SK-N-SH (cell line): ENCODE measurements around the gene MAN1A1. TPM values are rescaled to one million over a fixed set of nuclear protein-coding genes. Genes with fewer than 3 reads are reported as not detected.
A peak's percentile ranks its signal among the peaks of the same experiment; 100 is the strongest.

Source experiments
- CTCF ChIA-PET: fragments of 300-600, 350-600 bp; formaldehyde crosslinking; extraction: SDS; loops from one replicate; lab custom pipeline; 2021; lab: Yijun Ruan, JAX
- POLR2A ChIA-PET: fragments of 350-600 bp; sonication (Branson Sonifier 250); formaldehyde crosslinking; extraction: SDS; loops from one replicate; lab custom pipeline; 2020; ENCODE audit warnings: antibody characterized with exemption, inconsistent platforms; lab: Yijun Ruan, JAX
- DNase-seq: peaks from one replicate; pipeline ENCODE4 v3.0.0; 2012
- H2AFZ ChIP-seq: fragments of 200-600 bp; sonication (generic); 2 replicates; pipeline ENCODE4 v1.8.1; 2016; ENCODE audit warnings: antibody characterized with exemption, mild to moderate bottlenecking, low read depth
- H3F3A ChIP-seq: fragments of 200-600 bp; sonication (generic); replicated peaks from 2 replicates; pipeline ENCODE3; 2016; ENCODE audit warnings: antibody characterized with exemption, mild to moderate bottlenecking; ENCODE audit not compliant: insufficient read depth
- H3K27ac ChIP-seq, 2 experiments: fragments of 200-500 bp in 1 of 2; fragments of 200-600 bp in 1 of 2; sonication (Bioruptor generic) in 1 of 2; sonication (generic), shearing (Covaris generic) in 1 of 2; 2 replicates each; pipeline versions ENCODE4 v1.5.1 to v1.6.1; 2014 to 2016; ENCODE audit warnings: low read depth in 2 of 2, inconsistent platforms in 1 of 2, low read length in 1 of 2, mild to moderate bottlenecking in 1 of 2, mixed read lengths in 1 of 2
- H3K27me3 ChIP-seq: fragments of 200-600 bp; sonication (generic), shearing (Covaris generic); 2 replicates; pipeline ENCODE4 v1.6.1; 2016; ENCODE audit warnings: mixed run types; ENCODE audit not compliant: insufficient read depth
- H3K36me3 ChIP-seq, 2 experiments: fragments of 200-500 bp in 1 of 2; fragments of 200-600 bp in 1 of 2; sonication (Bioruptor generic) in 1 of 2; sonication (generic) in 1 of 2; replicated peaks in 1 of 2; 2 replicates each; pipeline versions ENCODE3 to v1.5.1; 2014 to 2016; ENCODE audit warnings: low read length in 1 of 2, mild to moderate bottlenecking in 1 of 2; ENCODE audit not compliant: insufficient read depth in 2 of 2, control insufficient read depth in 1 of 2
- H3K4me1 ChIP-seq, 2 experiments: fragments of 200-500 bp in 1 of 2; fragments of 200-600 bp in 1 of 2; sonication (Bioruptor generic) in 1 of 2; sonication (generic), shearing (Covaris generic) in 1 of 2; 2 replicates each; pipeline versions ENCODE4 v1.5.1 to v1.6.1; 2014 to 2016; ENCODE audit warnings: low read depth in 1 of 2, low read length in 1 of 2, mixed run types in 1 of 2; ENCODE audit not compliant: insufficient read depth in 2 of 2, control insufficient read depth in 1 of 2
- H3K4me2 ChIP-seq: fragments of 200-600 bp; sonication (generic), shearing (Covaris generic); 2 replicates; pipeline ENCODE4 v1.6.1; 2017; ENCODE audit warnings: mixed run types
- H3K4me3 ChIP-seq, 2 experiments: fragments of 200-500 bp in 1 of 2; fragments of 200-600 bp in 1 of 2; sonication (Bioruptor generic) in 1 of 2; sonication (generic), shearing (Covaris generic) in 1 of 2; 2 replicates each; pipeline versions ENCODE4 v1.5.1 to v1.8.1; 2014 to 2016; ENCODE audit warnings: low read depth in 2 of 2, inconsistent platforms in 1 of 2, low read length in 1 of 2, mild to moderate bottlenecking in 1 of 2, mixed read lengths in 1 of 2, moderate library complexity in 1 of 2
- H3K79me2 ChIP-seq: fragments of 200-600 bp; sonication (generic); 2 replicates; pipeline ENCODE4 v1.8.1; 2017; ENCODE audit warnings: mild to moderate bottlenecking; ENCODE audit not compliant: insufficient read depth
- H3K9ac ChIP-seq: fragments of 200-600 bp; sonication (generic); 2 replicates; pipeline ENCODE4 v1.6.1; 2017; ENCODE audit warnings: mixed run types
- H3K9me2 ChIP-seq: fragments of 200-600 bp; sonication (generic); 2 replicates; pipeline ENCODE4 v1.6.1; 2017; ENCODE audit warnings: mixed run types
- H3K9me3 ChIP-seq: fragments of 200-600 bp; sonication (generic); 2 replicates; pipeline ENCODE4 v1.6.1; 2017; ENCODE audit warnings: mixed run types, mild to moderate bottlenecking, moderate library complexity
- H4K20me1 ChIP-seq: fragments of 200-600 bp; sonication (generic); 2 replicates; pipeline ENCODE4 v1.6.1; 2017; ENCODE audit warnings: mild to moderate bottlenecking, mixed run types; ENCODE audit not compliant: insufficient read depth
- ELF1 ChIP-seq: IDR thresholded peaks from 2 replicates; pipeline ENCODE4 v1.4.0; 2012
- EP300 ChIP-seq, 2 experiments: IDR thresholded peaks; 2 replicates each; pipeline versions ENCODE4 v1.4.0 to v1.6.1; 2012; ENCODE audit warnings: borderline replicate concordance in 1 of 2, low read depth in 1 of 2, low read length in 1 of 2
- FOSL2 ChIP-seq: IDR thresholded peaks from 2 replicates; pipeline ENCODE4 v1.4.0; 2012; ENCODE audit warnings: low read depth, mild to moderate bottlenecking, moderate library complexity, borderline replicate concordance
- FOXJ3 ChIP-seq: sonication (generic); formaldehyde crosslinking; IDR thresholded peaks from 2 replicates; pipeline ENCODE4 v1.5.1; 2020; ENCODE audit warnings: mild to moderate bottlenecking, missing genetic modification reagents
- GATA2 ChIP-seq: sonication (generic); formaldehyde crosslinking; IDR thresholded peaks from 2 replicates; pipeline ENCODE4 v1.5.0; 2020; ENCODE audit warnings: mild to moderate bottlenecking, missing genetic modification reagents
- IRF3 ChIP-seq: fragments of 150-350 bp; IDR thresholded peaks from 2 replicates; pipeline ENCODE4 v1.6.1; 2016; ENCODE audit warnings: mild to moderate bottlenecking, low read depth, low read length
- MEF2A ChIP-seq: IDR thresholded peaks from 2 replicates; pipeline ENCODE4 v1.4.0; 2012; ENCODE audit warnings: low read depth, borderline replicate concordance
- NFIC ChIP-seq: IDR thresholded peaks from 2 replicates; pipeline ENCODE4 v1.4.0; 2012; ENCODE audit warnings: borderline replicate concordance
- NRF1 ChIP-seq: IDR thresholded peaks from 2 replicates; pipeline ENCODE4 v1.6.1; 2012; ENCODE audit warnings: low read depth, mild to moderate bottlenecking, low read length
- PBX3 ChIP-seq: IDR thresholded peaks from 2 replicates; pipeline ENCODE4; 2012
- POLR2AphosphoS5 ChIP-seq: IDR thresholded peaks from 2 replicates; pipeline ENCODE4 v1.6.1; 2012; ENCODE audit warnings: low read depth, low read length
- RCOR1 ChIP-seq: fragments of 150-350 bp; IDR thresholded peaks from 2 replicates; pipeline ENCODE4 v1.6.1; 2017; ENCODE audit warnings: antibody characterized with exemption, low read length
- RFX5 ChIP-seq: IDR thresholded peaks from 2 replicates; pipeline ENCODE4 v1.6.1; 2012; ENCODE audit warnings: mild to moderate bottlenecking, improper control_type of control experiment, low read length
- RXRA ChIP-seq: IDR thresholded peaks from 2 replicates; pipeline ENCODE4 v1.4.0; 2012; ENCODE audit warnings: low read depth, mild to moderate bottlenecking, borderline replicate concordance
- SIN3A ChIP-seq: IDR thresholded peaks from 2 replicates; pipeline ENCODE4 v1.6.1; 2012; ENCODE audit warnings: low read depth, mild to moderate bottlenecking, low read length, moderate library complexity, borderline replicate concordance
- TCF12 ChIP-seq: IDR thresholded peaks from 2 replicates; pipeline ENCODE4 v1.4.0; 2012
- USF1 ChIP-seq: IDR thresholded peaks from 2 replicates; pipeline ENCODE4 v1.4.0; 2012; ENCODE audit warnings: low read depth, borderline replicate concordance
- YY1 ChIP-seq: IDR thresholded peaks from 2 replicates; pipeline ENCODE4 v1.4.0; 2012; ENCODE audit warnings: low read depth, mild to moderate bottlenecking
- WGBS: methylation state at CpG from one replicate; pipeline ENCODE4 v1.1.6; 2017; ENCODE audit warnings: low lambda C conversion rate; 5-methylcytosine and 5-hydroxymethylcytosine counted together
- polyA plus RNA-seq, 3 experiments: library from polyadenylated mRNA; depleted of rRNA; stranded (reverse); fragments of >200 nt; gene quantifications; 2 replicates each; pipeline ENCODE4 v1.2.3, GENCODE V29; 2012

The MAN1A1 gene
- polyA plus RNA-seq, 1 of the 3 experiments (the other 2 are of a cell fraction), result 28.0 TPM

GRCh38 chr6:119173249-119174084 is 176.1 kb downstream of the MAN1A1 start:
- Histone ChIP-seq H3K27ac (no peak overlapping the region), H3K36me3 (peaks cover 4 to 5% of the 10 kb centered on the region in 2 experiments), H3K9me2 (no peaks in the 10 kb centered on the region), H3K9me3 (no peaks in the 10 kb centered on the region), H3K4me3 (no peak overlapping the region), H3K4me2 (no peak overlapping the region), H3K9ac (no peak overlapping the region), H3K4me1 (peaks cover 0 to 8% of the 10 kb centered on the region in 2 experiments; a peak in 2 of 4 replicates), H3F3A (peaks cover 4% of the 10 kb centered on the region), H4K20me1 (no peaks in the 10 kb centered on the region), H3K27me3 (no peaks in the 10 kb centered on the region), H3K79me2 (no peaks in the 10 kb centered on the region), H2AFZ (no peak overlapping the region)
- WGBS, result 87% methylated on average over 6 of the region's 6 CpGs
- CTCF ChIA-PET, result interaction anchor here (1.2 to 2.3 kb wide), 2 partner anchors 25 to 28 kb away, joined by 3 to 11 read pairs; no protein-coding TSS in a partner anchor
- TF ChIP-seq EP300 (IDR thresholded peaks at IDR 0.05; ENCODE audit: borderline replicate concordance in 1 of 2, low read depth in 1 of 2, low read length in 1 of 2) (no peak), TCF12 (no peak), RXRA (no peak), RCOR1 (no peak), GATA2 (CRISPR knock-in tag) (no peak), USF1 (no peak)
- POLR2A ChIA-PET, result no interaction called here
- no peak for DNase-seq

GRCh38 chr6:119172824-119173223 is 176.7 kb downstream of the MAN1A1 start:
- H3K4me3 ChIP-seq, result no peak overlapping the region
- TF ChIP-seq ELF1, result no peak
- TF ChIP-seq TCF12, result peak; percentile 12; the same call in 1 of the 2 replicates
- no peaks in the 10 kb centered on the region for H3K27me3 ChIP-seq
- H3K27ac ChIP-seq, result no peak overlapping the region; a peak in 1 of 4 replicates
- H4K20me1 ChIP-seq, result no peaks in the 10 kb centered on the region
- no peaks in the 10 kb centered on the region for H3K9me3 ChIP-seq
- no peak overlapping the region for H3K9ac ChIP-seq
- H3K4me2 ChIP-seq, result no peak overlapping the region
- no peak overlapping the region for H2AFZ ChIP-seq
- no peaks in the 10 kb centered on the region for H3K79me2 ChIP-seq
- peaks cover 0 to 4% of the 10 kb centered on the region in 2 experiments for H3K36me3 ChIP-seq
- ChIA-PET CTCF (interaction anchor here (0.8 to 2.3 kb wide), 3 partner anchors 24 to 162 kb away, joined by 3 to 11 read pairs (median 3); no protein-coding TSS in a partner anchor), POLR2A (no interaction called here)
- WGBS, result 69% methylated on average over 2 of the region's 2 CpGs
- peaks cover 0 to 8% of the 10 kb centered on the region in 2 experiments; a peak in 2 of 4 replicates for H3K4me1 ChIP-seq
- peaks cover 4% of the 10 kb centered on the region for H3F3A ChIP-seq
- no peak for DNase-seq
- H3K9me2 ChIP-seq, result no peaks in the 10 kb centered on the region

GRCh38 chr6:119171864-119172588 is 177.5 kb downstream of the MAN1A1 start:
- no peaks in the 10 kb centered on the region for H3K36me3 ChIP-seq
- H3K27me3 ChIP-seq, result no peaks in the 10 kb centered on the region
- no peaks in the 10 kb centered on the region for H3K9me3 ChIP-seq
- H4K20me1 ChIP-seq, result no peaks in the 10 kb centered on the region
- peaks cover 4% of the 10 kb centered on the region for H3F3A ChIP-seq
- ChIA-PET CTCF (interaction anchor here (0.8 to 2.3 kb wide), 3 partner anchors 24 to 163 kb away, joined by 3 to 11 read pairs (median 3); no protein-coding TSS in a partner anchor), POLR2A (no interaction called here)
- no peak overlapping the region for H3K4me2 ChIP-seq
- H3K9ac ChIP-seq, result no peak overlapping the region
- H3K27ac ChIP-seq, result peak overlapping the region in 1 of 2 experiments; percentile 22; a peak in 1 of 4 replicates
- DNase-seq, result no peak
- H2AFZ ChIP-seq, result no peak overlapping the region
- no peaks in the 10 kb centered on the region for H3K9me2 ChIP-seq
- no peaks in the 10 kb centered on the region for H3K79me2 ChIP-seq
- peaks cover 0 to 8% of the 10 kb centered on the region in 2 experiments; a peak in 2 of 4 replicates for H3K4me1 ChIP-seq
- H3K4me3 ChIP-seq, result no peak overlapping the region
- TF ChIP-seq SIN3A (no peak), NRF1 (no peak), IRF3 (no peak), FOXJ3 (CRISPR knock-in tag) (no peak), FOSL2 (no peak), NFIC (no peak), PBX3 (no peak), ELF1 (no peak), RFX5 (no peak), YY1 (no peak), POLR2AphosphoS5 (no peak), MEF2A (no peak)
